H1 (cell line): ENCODE data around the gene NUFIP2. TPM values are rescaled to one million over a fixed set of nuclear protein-coding genes. Genes with fewer than 3 reads are reported as not detected.

ENCODE experiments used
- CTCF ChIA-PET: fragments of 300-600 bp; sonication (Branson Sonifier 250); formaldehyde crosslinking; loops from one replicate; lab custom pipeline; 2021; ENCODE audit not compliant: partially characterized antibody; lab: Charles Lee
- POLR2A ChIA-PET: fragments of 300-600 bp; sonication (Branson Sonifier 250); formaldehyde crosslinking; loops from one replicate; lab custom pipeline; 2021; ENCODE audit warnings: inconsistent platforms; ENCODE audit not compliant: partially characterized antibody; lab: Charles Lee
- DNase-seq, 2 experiments: peaks; one replicate each; pipeline versions ENCODE4 v3.0.0 to v3.0.0-alpha.2; 2010 to 2022; ENCODE audit warnings: low spot score in 2 of 2, low read depth in 1 of 2, mixed read lengths in 1 of 2
- FAIRE-seq: peaks from 2 replicates; lab custom pipeline; 2011; peaks lifted over from hg19 to GRCh38; lab: Jason Lieb, UNC
- H2AFZ ChIP-seq: 2 replicates; pipeline ENCODE4 v1.8.1; 2012; ENCODE audit warnings: low read length, inconsistent platforms
- H2AK5ac ChIP-seq: 2 replicates; pipeline ENCODE4 v1.6.1; 2013; ENCODE audit warnings: low read depth, low read length
- H2BK120ac ChIP-seq: replicated peaks from 2 replicates; pipeline ENCODE3; 2013; ENCODE audit warnings: low read depth, low read length, inconsistent platforms
- H2BK12ac ChIP-seq: 2 replicates; pipeline ENCODE4 v1.6.1; 2013; ENCODE audit warnings: low read depth, low read length
- H2BK15ac ChIP-seq: 2 replicates; pipeline ENCODE4 v1.6.1; 2013; ENCODE audit warnings: low read length
- H2BK20ac ChIP-seq: 2 replicates; pipeline ENCODE4 v1.6.1; 2013; ENCODE audit warnings: low read length
- H2BK5ac ChIP-seq: 2 replicates; pipeline ENCODE4 v1.6.1; 2013; ENCODE audit warnings: low read depth, low read length
- H3K14ac ChIP-seq: 2 replicates; pipeline ENCODE4 v1.6.1; 2013; ENCODE audit warnings: inconsistent platforms; ENCODE audit not compliant: insufficient read length
- H3K18ac ChIP-seq: 2 replicates; pipeline ENCODE4 v1.6.1; 2013; ENCODE audit warnings: low read length; ENCODE audit errors: extremely low read depth
- H3K23ac ChIP-seq: 2 replicates; pipeline ENCODE4 v1.6.1; 2013; ENCODE audit warnings: inconsistent platforms; ENCODE audit not compliant: insufficient read length
- H3K23me2 ChIP-seq: 2 replicates; pipeline ENCODE4 v1.6.1; 2013; ENCODE audit warnings: low read depth, low read length
- H3K27ac ChIP-seq: 2 replicates; pipeline ENCODE4 v1.6.1; 2011; ENCODE audit warnings: low read depth, low read length, inconsistent platforms
- H3K27me3 ChIP-seq, 4 experiments: replicated peaks in 1 of 4; 1 replicate in 1 of 4; 2 replicates in 3 of 4; pipeline versions ENCODE4 v1.6.1 to v1.8.1; 2011 to 2013; ENCODE audit warnings: low read length in 3 of 4, mild to moderate bottlenecking in 3 of 4, inconsistent platforms in 2 of 4, mixed read lengths in 2 of 4, moderate library complexity in 1 of 4; ENCODE audit not compliant: control insufficient read depth in 3 of 4, insufficient read depth in 3 of 4; ENCODE audit errors: extremely low read depth in 1 of 4
- H3K36me3 ChIP-seq, 4 experiments: 2 replicates each; pipeline versions ENCODE4 v1.6.1 to v1.8.1; 2011 to 2013; ENCODE audit warnings: mild to moderate bottlenecking in 4 of 4, low read length in 3 of 4, moderate library complexity in 2 of 4, control low read depth in 1 of 4, inconsistent platforms in 1 of 4; ENCODE audit not compliant: insufficient read depth in 4 of 4, control insufficient read depth in 2 of 4
- H3K4ac ChIP-seq: replicated peaks from 2 replicates; pipeline ENCODE3; 2013; ENCODE audit warnings: low read length, low read depth, mixed read lengths, inconsistent platforms; ENCODE audit not compliant: insufficient read length
- H3K4me1 ChIP-seq, 4 experiments: replicated peaks in 1 of 4; 1 replicate in 1 of 4; 2 replicates in 3 of 4; pipeline versions ENCODE4 v1.6.1 to v1.8.1; 2011 to 2013; ENCODE audit warnings: low read length in 3 of 4, inconsistent platforms in 2 of 4, mixed read lengths in 1 of 4; ENCODE audit not compliant: insufficient read depth in 4 of 4, control insufficient read depth in 3 of 4
- H3K4me2 ChIP-seq, 2 experiments: 2 replicates each; pipeline versions ENCODE4 v1.6.1 to v1.8.1; 2011 to 2013; ENCODE audit warnings: low read depth in 2 of 2, low read length in 2 of 2, control low read depth in 1 of 2, inconsistent platforms in 1 of 2, mild to moderate bottlenecking in 1 of 2; ENCODE audit not compliant: insufficient read depth in 1 of 2
- H3K4me3 ChIP-seq, 4 experiments: fragments of 200-600, 300-600 bp in 1 of 4; sonication (generic), shearing (Covaris generic), sonication (Bioruptor Twin) in 1 of 4; 2 replicates each; pipeline versions ENCODE4 v1.5.1 to v1.8.1; 2011 to 2016; ENCODE audit warnings: low read length in 4 of 4, low read depth in 3 of 4, control low read depth in 2 of 4, inconsistent platforms in 2 of 4, mild to moderate bottlenecking in 2 of 4, mixed read lengths in 1 of 4, moderate library complexity in 1 of 4; ENCODE audit not compliant: insufficient read depth in 2 of 4; ENCODE audit errors: extremely low read depth in 1 of 4
- H3K56ac ChIP-seq: replicated peaks from 2 replicates; pipeline ENCODE3; 2013; ENCODE audit warnings: low read depth, mild to moderate bottlenecking, mixed read lengths, low read length, inconsistent platforms; ENCODE audit not compliant: insufficient read length
- H3K79me1 ChIP-seq: 2 replicates; pipeline ENCODE4 v1.6.1; 2013; ENCODE audit warnings: low read depth, low read length, control low read depth
- H3K79me2 ChIP-seq, 2 experiments: 2 replicates each; pipeline versions ENCODE4 v1.6.1 to v1.8.1; 2012 to 2013; ENCODE audit warnings: low read length in 2 of 2, mild to moderate bottlenecking in 2 of 2, inconsistent platforms in 1 of 2; ENCODE audit not compliant: insufficient read depth in 2 of 2, control insufficient read depth in 1 of 2
- H3K9ac ChIP-seq, 4 experiments: replicated peaks in 1 of 4; 1 replicate in 1 of 4; 2 replicates in 3 of 4; pipeline versions ENCODE4 v1.6.1 to v1.8.1; 2011 to 2013; ENCODE audit warnings: low read depth in 3 of 4, low read length in 3 of 4, control low read depth in 2 of 4, mild to moderate bottlenecking in 2 of 4, moderate library complexity in 2 of 4, inconsistent platforms in 1 of 4; ENCODE audit errors: extremely low read depth in 1 of 4
- H3K9me3 ChIP-seq, 2 experiments: 2 replicates each; pipeline versions ENCODE4 v1.6.1 to v1.8.1; 2012 to 2013; ENCODE audit warnings: mild to moderate bottlenecking in 2 of 2, moderate library complexity in 2 of 2, control low read depth in 1 of 2, inconsistent platforms in 1 of 2, low read depth in 1 of 2, low read length in 1 of 2, mixed read lengths in 1 of 2; ENCODE audit not compliant: insufficient read depth in 2 of 2
- H4K20me1 ChIP-seq, 2 experiments: replicated peaks in 1 of 2; 2 replicates each; pipeline versions ENCODE3 to v1.8.1; 2011 to 2013; ENCODE audit warnings: inconsistent platforms in 2 of 2, low read length in 2 of 2, mild to moderate bottlenecking in 1 of 2; ENCODE audit not compliant: insufficient read depth in 2 of 2, control insufficient read depth in 1 of 2
- H4K5ac ChIP-seq: 2 replicates; pipeline ENCODE4 v1.6.1; 2013; ENCODE audit warnings: low read length, low read depth, mixed read lengths, inconsistent platforms; ENCODE audit not compliant: insufficient read length
- H4K8ac ChIP-seq: 2 replicates; pipeline ENCODE4 v1.8.0; 2013; ENCODE audit warnings: mild to moderate bottlenecking, moderate library complexity, low read length, inconsistent platforms; ENCODE audit not compliant: insufficient read depth; ENCODE audit errors: extremely low read depth
- H4K91ac ChIP-seq: replicated peaks from 2 replicates; pipeline ENCODE3; 2013; ENCODE audit warnings: low read length, mixed read lengths, inconsistent platforms; ENCODE audit not compliant: insufficient read length
- CHD2 ChIP-seq: IDR thresholded peaks from 2 replicates; pipeline ENCODE4 v1.6.1; 2012; ENCODE audit warnings: low read length, improper control_type of control experiment
- CTCF ChIP-seq, 3 experiments: IDR thresholded peaks; 1 replicate in 2 of 3; 2 replicates in 1 of 3; pipeline versions ENCODE4 v1.5.1 to v1.6.1; 2011; ENCODE audit warnings: low read length in 3 of 3, mild to moderate bottlenecking in 3 of 3, inconsistent platforms in 2 of 3, low read depth in 1 of 3, moderate library complexity in 1 of 3; ENCODE audit not compliant: insufficient read depth in 1 of 3; ENCODE audit errors: control extremely low read depth in 1 of 3
- EZH2 ChIP-seq: fragments of 200-600 bp; sonication (generic); IDR thresholded peaks from 2 replicates; pipeline ENCODE4 v1.7.1; 2012; ENCODE audit warnings: low read depth, mild to moderate bottlenecking, moderate library complexity, low read length, inconsistent platforms; ENCODE audit not compliant: severe bottlenecking
- FOSL1 ChIP-seq: IDR thresholded peaks from 2 replicates; pipeline ENCODE4 v1.6.1; 2011; ENCODE audit warnings: mild to moderate bottlenecking, low read depth, low read length, moderate library complexity; ENCODE audit not compliant: insufficient read depth
- GABPA ChIP-seq: IDR thresholded peaks from 2 replicates; pipeline ENCODE4 v1.6.1; 2011; ENCODE audit warnings: mild to moderate bottlenecking, low read length, moderate library complexity, borderline replicate concordance; ENCODE audit not compliant: insufficient read depth
- HDAC2 ChIP-seq, 2 experiments: fragments of 300-600 bp in 1 of 2; sonication (generic) in 1 of 2; IDR thresholded peaks; 2 replicates each; pipeline ENCODE4 v1.6.1; 2011 to 2012; ENCODE audit warnings: low read depth in 2 of 2, low read length in 2 of 2, mild to moderate bottlenecking in 2 of 2, moderate library complexity in 2 of 2, borderline replicate concordance in 1 of 2, inconsistent platforms in 1 of 2
- SIN3A ChIP-seq, 2 experiments: IDR thresholded peaks in 1 of 2; conservative IDR thresholded peaks in 1 of 2; 2 replicates each; pipeline ENCODE4 v1.6.1; 2011 to 2012; ENCODE audit warnings: low read length in 2 of 2, improper control_type of control experiment in 1 of 2, low read depth in 1 of 2, mild to moderate bottlenecking in 1 of 2
- SP1 ChIP-seq: IDR thresholded peaks from 2 replicates; pipeline ENCODE4 v1.6.1; 2011; ENCODE audit warnings: low read depth, low read length
- USF2 ChIP-seq: IDR thresholded peaks from 2 replicates; pipeline ENCODE4 v1.6.1; 2011; ENCODE audit warnings: low read length, improper control_type of control experiment
- YY1 ChIP-seq: IDR thresholded peaks from 2 replicates; pipeline ENCODE4 v1.6.1; 2011; ENCODE audit warnings: low read depth, mild to moderate bottlenecking, low read length
- WGBS, 2 experiments: shearing (Covaris generic) in 1 of 2; methylation state at CpG; one replicate each; pipeline versions ENCODE4 v1.1.6 to v1.1.7; 2013 to 2015; ENCODE audit warnings: low lambda C conversion rate in 2 of 2, mixed read lengths in 2 of 2, inconsistent platforms in 1 of 2, low coverage in 1 of 2, missing lambda C conversion rate in 1 of 2; ENCODE audit not compliant: insufficient replicate concordance in 2 of 2, insufficient coverage in 1 of 2, insufficient read length in 1 of 2; ENCODE audit errors: extremely low coverage in 1 of 2, missing lambda C conversion rate in 1 of 2; 5-methylcytosine and 5-hydroxymethylcytosine counted together
- polyA plus RNA-seq, 7 experiments: library from polyadenylated mRNA; depleted of rRNA in 3 of 7; stranded (reverse) in 5 of 7; unstranded in 2 of 7; fragments of >200 nt in 5 of 7; fragments of 200-250 nt in 2 of 7; gene quantifications; 1 replicate in 5 of 7; 2 replicates in 1 of 7; 4 replicates in 1 of 7; pipeline versions ENCODE4 v1.2.1 to v1.2.3, GENCODE V29; 2011 to 2013; ENCODE audit warnings: missing spikeins in 2 of 7, mixed read lengths in 2 of 7
- total RNA-seq: library from RNA; stranded (reverse); fragmentation: NEBNext Ultra II Directional; extraction: Animal tissue kit (Norgen Biotek cat#: 25700); gene quantifications from 2 replicates; pipeline ENCODE4 v1.2.1, GENCODE V29; 2021

Gene NUFIP2
- total and polyA plus RNA-seq, 2 of the 8 experiments (the other 6 are each of a cell fraction or from before 2014, with no cell fraction given), result 65.9 to 118 TPM

- no peak overlapping the region for H2BK12ac ChIP-seq
- H3K9me3 ChIP-seq, result no peaks in the 10 kb centered on the region
- H4K20me1 ChIP-seq, result no peaks in the 10 kb centered on the region
- no peak for DNase-seq
- no peak overlapping the region for H3K4me2 ChIP-seq
- H3K23me2 ChIP-seq, result no peaks in the 10 kb centered on the region; the same call in 1 of the 2 replicates
- no peaks in the 10 kb centered on the region for H3K4me1 ChIP-seq
- POLR2A ChIA-PET, result no interaction called here
- H3K18ac ChIP-seq, result no peak overlapping the region
- H3K79me1 ChIP-seq, result no peaks in the 10 kb centered on the region
- no peaks in the 10 kb centered on the region for H3K79me2 ChIP-seq
- H2BK15ac ChIP-seq, result no peak overlapping the region
- no peak overlapping the region for H2AFZ ChIP-seq
- H3K27ac ChIP-seq, result no peak overlapping the region
- H3K9ac ChIP-seq, result no peak overlapping the region
- no peak overlapping the region for H2AK5ac ChIP-seq
- H3K56ac ChIP-seq, result no peak overlapping the region
- no peak overlapping the region for H3K14ac ChIP-seq
- no peak overlapping the region for H3K4ac ChIP-seq
- no peak overlapping the region for H4K5ac ChIP-seq
- H3K36me3 ChIP-seq, result no peaks in the 10 kb centered on the region
- 93% methylated on average over 10 of the region's 10 CpGs; no CpG with 5 or more reads in 1 of the 2 experiments for WGBS, 2 experiments
- H2BK5ac ChIP-seq, result no peak overlapping the region
- H3K27me3 ChIP-seq, result no peaks in the 10 kb centered on the region
- H4K91ac ChIP-seq, result no peak overlapping the region
- no peak for FAIRE-seq
- H3K23ac ChIP-seq, result no peak overlapping the region
- CTCF ChIA-PET, result interaction anchor here (1.0 to 18.3 kb wide), 9 partner anchors 27 to 402 kb away, joined by 3 to 333 read pairs (median 6); partner anchors contain the start of gene MYO18A
- H2BK20ac ChIP-seq, result no peak overlapping the region
- no peak overlapping the region for H3K4me3 ChIP-seq
- no peak overlapping the region for H2BK120ac ChIP-seq
- no peak overlapping the region; the same call in 1 of the 2 replicates for H4K8ac ChIP-seq
- TF ChIP-seq CHD2 (no peak), HDAC2 (IDR thresholded peaks at IDR 0.05; ENCODE audit: borderline replicate concordance in 1 of 2, low read depth in 2 of 2, low read length in 2 of 2) (no peak), YY1 (no peak), SP1 (no peak), SIN3A (conservative IDR thresholded peaks at IDR 0.05 in 1 of 2, IDR thresholded peaks at IDR 0.05 in 1 of 2; ENCODE audit: low read depth in 1 of 2, low read length in 2 of 2) (no peak), EZH2 (no peak), CTCF (IDR thresholded peaks at IDR 0.05; ENCODE audit: control extremely low read depth in 1 of 3, insufficient read depth in 1 of 3, low read depth in 1 of 3, low read length in 3 of 3) (no peak), USF2 (no peak), GABPA (no peak), FOSL1 (no peak)
These were observed 78.8 kb downstream of the NUFIP2 start for GRCh38 chr17:29215174-29215573.
